NCI-H2171 treated with DMSO at 0.1 percent for 48 hours (cell line): ENCODE results near the gene CDK6.

Source experiments
- DNase-seq: peaks from one replicate; lab custom pipeline; 2025; lab: John Stamatoyannopoulos, UW

CDK6 gene

DNA sequence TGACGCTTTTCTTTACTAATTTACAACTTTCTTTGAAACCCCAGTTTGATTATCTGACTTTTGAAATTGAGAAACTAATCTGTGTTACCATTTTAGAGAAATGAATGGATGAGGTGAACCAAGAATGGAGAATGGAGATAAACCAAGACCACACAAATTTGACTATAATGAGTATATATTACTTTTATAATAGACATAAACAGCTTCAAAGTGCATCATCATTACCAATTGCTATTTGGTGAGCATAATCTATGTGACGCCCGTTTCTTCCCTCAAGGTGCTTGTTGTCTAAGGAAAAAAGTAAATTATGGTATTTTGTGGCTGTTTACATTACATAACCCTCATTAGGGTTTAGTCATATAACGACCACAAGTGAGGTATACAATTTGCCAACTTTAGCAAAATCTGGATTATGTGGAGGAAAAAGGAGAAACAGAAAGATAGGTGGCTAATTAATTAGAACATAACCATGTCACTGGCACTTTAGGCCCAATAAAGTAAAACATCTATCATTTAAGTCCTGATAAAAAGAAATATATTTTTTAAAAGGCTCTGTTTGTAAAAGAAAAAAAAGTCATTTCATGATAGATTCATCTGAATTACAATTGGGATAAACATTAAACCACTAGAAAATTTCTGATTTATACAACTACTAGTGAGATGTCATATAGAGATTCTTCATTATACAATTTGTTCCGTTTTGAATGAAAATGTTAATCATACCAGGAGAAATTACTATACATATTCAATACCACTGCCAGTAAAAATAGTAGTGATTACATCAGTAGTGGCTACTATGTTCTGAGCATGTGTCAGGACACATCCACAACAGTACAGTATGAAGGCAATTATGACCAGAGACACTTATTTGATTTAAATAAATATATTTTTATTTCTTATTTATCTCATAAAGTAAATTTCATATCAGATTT, 128.0 kb downstream of the CDK6 start:
- DNase-seq: no peak

DNA sequence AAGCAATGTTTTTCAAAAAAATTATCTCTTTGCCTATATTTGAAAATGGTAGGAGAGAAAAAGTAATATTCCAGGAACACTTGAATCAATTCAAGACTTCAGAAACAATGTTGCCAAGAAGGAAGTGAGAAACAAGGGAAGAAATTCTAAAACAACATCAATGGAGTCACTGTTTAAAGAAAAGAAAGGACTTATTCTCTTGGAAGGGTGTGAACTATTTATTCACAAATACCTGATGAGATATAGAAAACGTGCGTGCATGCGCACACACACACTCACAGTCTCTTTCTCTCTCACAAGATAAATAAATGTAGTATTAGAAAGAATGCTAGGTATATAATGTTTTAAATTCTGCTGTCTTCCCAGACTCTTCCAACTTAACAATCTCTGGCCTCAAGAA, 128.9 kb downstream of the CDK6 start:
- no peak for DNase-seq

DNA sequence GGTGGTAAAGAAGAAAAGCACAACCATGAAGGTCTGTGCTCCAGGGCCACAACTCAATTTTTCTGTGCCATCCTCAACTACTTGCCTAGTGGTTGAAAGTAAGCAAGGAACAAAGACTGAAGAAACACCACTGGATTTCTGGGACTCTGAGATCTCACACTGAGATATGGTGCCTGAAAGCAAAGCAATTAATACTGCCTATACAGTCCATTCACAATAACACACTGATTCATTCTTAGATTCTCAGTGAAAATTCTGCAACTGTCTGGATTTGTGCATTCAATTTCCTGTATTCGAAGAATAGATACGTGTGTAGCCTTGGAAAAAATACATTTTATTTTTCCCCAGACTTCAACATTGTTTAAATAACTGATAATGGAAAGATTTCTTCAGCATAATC, 129.8 kb downstream of the CDK6 start:
- no peak for DNase-seq

DNA sequence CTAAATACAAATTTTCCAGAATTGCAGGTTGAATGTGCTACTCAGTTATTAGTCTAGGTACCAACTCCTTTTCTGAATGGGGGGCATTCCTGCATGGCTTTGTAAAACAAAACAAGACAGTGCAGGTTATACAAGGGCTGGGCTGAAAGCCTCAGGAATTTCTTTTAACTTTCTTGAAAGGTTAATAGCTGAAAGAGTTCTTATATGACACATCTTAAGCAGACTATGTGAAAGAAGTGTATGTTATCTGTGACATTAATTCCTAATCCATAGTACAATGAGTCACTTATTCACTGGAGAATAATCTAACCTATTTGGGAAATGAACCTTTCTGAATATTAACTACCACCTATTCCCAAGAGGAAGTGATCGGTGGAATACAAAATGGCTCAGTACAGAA, 130.5 kb downstream of the CDK6 start:
- no peak for DNase-seq

DNA sequence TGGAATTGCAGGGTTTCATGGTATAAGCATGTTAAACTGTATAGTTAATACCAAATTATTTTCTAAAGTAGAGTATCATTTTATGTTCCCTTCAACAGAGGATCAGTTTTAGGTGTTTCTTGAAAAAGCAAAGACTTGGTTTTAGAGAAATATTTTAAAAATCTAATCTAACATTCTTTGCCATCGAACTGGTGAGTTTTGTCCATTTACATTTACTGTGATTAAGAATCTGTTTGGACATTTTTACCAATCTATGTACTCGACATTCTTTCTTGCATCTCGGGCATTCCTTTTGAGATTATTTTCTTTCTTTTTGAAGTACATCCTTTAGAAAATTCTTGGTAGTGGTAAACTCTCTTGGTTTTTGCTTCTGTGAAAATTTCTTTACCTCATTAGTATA, 131.5 kb downstream of the CDK6 start:
- no peak for DNase-seq

DNA sequence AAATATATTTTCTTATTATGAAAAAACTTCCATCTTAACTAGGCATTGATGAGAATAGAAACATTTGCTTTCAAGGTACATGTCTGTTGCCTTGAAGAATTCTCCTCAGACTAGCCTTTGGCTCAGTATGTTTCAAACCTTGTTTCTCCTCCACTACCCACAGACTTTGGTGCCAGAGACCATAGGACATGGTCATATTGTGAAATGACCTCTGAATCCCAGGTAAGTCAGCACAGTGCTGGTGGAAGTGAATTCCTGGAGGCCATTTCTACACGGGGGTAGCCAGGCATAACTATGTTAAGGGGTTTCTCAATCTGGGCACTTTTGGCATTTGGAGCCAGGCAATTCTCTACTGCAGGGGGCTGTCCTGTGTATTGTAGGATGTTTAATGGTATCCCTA, 133.8 kb downstream of the CDK6 start:
- no peak for DNase-seq

DNA sequence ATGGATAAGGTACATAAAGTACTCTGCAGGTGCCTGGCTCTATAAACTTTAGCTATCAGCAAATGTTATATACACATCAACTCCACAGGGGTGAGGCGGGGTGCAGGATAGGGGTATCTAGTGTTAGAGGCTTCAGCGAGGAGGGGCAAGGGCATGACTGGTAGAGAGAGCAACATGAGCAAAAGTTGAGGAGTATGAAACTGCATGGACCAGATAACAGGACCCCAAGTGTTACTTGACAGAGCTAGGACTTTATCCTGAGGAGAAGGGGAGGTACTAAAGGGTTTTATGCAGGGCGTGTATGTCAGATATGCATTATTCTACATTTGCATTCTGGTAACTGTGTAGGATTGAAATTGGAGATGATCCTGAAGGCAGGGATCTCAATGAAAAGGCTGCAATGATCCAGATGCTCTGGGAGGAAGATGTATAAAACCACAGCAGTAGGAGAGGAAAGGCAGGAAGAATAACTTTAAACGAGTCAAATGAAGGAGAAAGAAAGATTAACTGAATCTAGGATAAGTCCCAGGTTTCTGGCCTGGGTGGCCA, 136.3 kb downstream of the CDK6 start:
- no peak for DNase-seq

DNA sequence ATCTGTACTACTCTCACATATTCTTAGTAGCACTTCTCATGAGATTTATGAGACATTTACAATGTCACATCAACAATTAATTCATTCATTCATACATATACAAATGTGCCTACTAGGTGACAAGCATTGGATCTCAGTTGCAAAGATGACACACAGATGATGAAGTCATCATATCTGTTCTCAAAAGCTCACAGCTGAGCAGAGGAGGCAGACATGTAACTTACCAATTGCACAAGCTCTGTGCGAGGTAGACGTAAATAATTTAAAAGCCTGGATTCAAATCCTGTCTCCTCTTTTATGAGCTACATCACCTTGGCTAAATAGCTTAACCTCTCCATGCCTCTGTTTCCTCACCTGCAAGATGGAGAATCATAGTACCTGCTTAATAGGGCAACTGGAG, 136.8 kb downstream of the CDK6 start:
- DNase-seq: no peak

DNA sequence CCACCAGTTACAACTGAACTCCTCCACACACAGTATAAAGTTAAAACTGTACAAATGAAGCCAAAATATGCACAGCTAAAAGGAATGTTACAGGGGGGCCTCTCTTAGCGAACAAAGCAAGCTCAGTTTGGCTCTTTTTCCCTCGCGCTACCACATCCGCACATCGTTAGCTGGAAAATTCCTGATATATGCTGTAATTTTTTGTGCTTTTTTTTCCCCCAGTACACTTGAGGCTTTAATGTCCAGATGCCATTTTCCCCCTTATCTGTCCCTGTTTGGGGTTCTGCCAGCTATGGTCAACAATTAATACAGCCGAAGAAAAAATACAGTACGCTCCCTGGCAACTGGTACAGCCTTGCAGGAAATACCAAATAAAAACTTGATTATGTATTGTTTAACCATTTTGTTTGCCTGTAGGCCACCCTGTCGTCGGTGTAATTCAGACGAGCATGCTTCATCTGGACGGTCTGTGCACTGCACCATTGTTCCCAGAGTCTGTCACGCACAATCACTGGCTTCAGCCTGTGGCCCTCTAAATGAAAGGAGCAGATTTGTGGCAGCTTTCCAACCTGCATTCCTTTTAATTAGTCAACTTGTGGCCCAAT, 138.0 kb downstream of the CDK6 start:
- no peak for DNase-seq

DNA sequence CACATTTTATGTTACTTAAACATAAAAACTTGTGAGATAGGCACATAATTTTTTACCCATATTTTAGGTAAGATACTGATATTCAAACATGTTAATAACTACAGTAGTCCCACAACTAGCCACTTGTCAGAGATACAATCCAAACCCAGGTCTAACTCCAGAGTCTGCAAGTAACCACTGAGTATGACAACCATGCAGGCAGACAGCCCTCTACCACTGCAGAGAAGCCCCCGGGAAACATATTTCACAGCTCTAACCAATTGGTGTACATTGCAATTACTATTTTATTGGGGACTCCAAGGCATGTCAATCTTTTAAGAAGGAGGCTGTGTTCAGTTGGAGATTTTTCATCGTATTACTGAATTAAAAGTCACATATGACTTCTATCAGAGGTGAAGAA, 139.0 kb downstream of the CDK6 start:
- no peak for DNase-seq

DNA sequence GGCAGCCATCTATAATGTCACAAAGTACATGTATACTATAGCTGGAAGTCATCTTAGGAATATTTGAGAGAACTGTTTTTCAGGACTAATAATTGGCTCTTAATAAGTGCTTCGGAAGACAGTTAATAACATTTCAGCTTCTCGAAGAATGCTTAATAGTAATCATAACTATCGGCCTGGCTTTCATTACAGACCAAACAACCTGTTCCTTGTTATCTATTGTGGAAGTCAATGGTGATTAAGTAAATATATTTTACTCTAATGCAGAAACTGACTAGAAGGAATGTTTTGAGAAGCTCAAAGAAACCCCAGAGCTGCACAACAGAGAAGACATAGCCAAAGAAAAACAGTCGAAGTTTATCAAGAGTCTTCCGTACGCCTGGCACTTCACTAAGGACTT, 139.4 kb downstream of the CDK6 start:
- no peak for DNase-seq

DNA sequence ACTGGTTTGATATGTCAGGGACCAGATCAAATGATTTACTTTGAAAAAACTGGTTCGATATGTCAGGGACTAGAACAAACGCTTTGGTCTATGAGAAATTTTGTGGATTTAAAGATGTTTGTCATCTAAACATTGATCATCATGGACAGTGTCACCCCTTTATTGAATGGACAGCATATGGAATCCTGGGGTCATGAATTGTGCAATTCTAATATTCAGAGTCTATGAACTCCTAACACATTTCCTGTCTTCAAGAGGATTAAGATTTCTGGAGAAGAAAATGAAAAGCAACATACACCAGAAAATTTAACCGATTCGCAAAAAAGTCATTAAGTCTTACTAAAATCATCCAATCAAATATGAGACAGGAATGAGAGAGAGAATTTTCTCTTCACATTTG, 139.8 kb downstream of the CDK6 start:
- DNase-seq: no peak

DNA sequence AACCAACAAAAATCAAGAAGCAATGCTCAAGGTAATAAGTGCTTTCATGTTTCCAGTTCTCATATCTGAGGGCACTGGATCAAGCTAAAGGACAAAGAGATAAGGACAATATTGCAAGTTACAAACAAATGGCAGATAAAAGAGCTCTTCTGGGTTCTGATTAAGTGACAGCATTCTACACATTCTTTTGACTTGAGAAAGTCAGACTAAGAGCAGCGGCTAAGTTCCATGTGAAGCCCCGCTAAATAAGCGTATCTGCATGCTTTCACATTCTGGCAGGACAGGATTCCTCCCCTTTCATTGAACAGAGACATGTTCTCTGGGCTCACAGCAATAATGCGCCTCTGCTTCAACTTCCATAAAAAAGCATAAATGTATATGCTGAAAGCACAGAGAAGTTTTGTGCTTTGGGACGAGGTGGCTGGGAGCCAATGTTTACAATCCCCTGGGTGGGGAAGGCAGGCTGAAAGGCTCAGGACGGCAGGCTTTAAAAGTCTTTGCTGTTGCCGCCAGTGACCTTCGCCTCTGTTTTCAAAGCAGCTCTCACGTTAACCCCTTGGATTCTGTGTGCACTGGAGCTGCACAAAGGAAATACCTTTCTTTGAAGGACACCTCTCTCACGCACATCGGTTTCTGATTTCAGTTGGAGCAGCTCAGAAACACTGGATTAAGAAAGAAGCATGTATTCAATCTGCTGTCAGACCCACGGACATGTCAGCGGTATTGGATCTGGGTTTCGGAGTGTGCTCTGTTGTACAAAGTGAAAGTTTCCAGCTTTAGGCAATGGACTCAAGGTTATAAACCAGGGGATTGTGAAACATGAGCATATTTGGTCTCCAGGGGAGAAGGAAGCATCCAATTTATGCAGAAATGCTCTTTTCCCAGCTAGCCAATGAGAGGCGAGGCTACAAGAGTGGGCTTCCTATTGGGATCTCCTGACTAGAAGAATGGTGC, 140.8 kb downstream of the CDK6 start:
- DNase-seq: no peak

DNA sequence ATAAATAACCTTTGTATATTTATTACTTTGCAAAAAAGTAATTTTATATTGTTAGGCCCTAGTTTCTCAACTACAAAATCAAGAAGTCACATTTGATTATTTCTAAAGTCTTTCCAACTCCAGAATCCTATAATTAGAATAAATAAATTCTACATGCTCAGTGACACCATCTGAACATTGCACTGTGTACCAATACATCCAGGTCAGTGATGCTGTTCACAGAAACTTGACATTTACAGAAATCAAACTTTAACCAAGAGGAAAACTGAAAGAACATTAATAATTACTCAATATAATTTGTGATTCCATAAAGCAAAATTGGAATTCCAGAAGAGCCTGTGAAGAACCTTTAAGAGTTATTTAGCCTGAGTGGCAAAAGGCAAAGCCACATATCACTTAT, 142.2 kb downstream of the CDK6 start:
- no peak for DNase-seq

DNA sequence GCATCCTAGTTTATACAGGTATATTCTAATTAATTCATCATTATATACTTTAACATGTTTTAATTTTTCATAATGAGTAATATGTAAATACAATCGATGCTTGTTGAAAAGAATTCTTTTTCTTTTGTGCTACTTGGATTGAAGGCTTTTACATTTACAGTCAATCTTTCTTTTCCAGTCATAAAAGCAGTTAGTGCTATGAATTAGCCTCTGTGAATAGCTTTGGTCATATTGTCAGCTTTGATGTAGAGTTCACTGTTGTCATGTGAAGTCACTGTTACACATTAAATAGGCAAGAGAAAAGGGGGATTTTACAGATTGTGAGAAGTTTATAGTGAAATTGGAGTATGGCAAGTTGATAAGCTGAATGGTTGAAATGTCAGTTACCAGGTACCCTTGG, 142.9 kb downstream of the CDK6 start:
- DNase-seq: no peak

DNA sequence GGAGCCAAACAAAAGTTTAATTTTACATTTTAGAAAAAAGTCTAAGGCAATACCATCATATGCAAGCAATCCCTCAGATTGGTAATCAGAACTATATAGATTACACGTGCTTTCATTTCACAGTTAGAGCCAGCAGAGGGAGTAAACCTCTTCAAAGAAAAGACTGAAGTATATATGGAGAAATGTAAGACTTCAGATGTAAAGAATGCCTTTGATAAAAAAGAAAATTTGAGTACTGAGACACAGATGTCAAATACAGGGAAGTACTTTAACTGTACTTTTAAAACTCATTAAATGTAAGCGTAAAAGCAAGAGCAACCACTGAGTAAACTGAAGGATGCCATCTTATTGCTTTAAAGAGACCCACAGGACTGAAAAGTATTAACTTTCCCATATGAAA, 144.8 kb downstream of the CDK6 start:
- DNase-seq: peak; percentile 62

DNA sequence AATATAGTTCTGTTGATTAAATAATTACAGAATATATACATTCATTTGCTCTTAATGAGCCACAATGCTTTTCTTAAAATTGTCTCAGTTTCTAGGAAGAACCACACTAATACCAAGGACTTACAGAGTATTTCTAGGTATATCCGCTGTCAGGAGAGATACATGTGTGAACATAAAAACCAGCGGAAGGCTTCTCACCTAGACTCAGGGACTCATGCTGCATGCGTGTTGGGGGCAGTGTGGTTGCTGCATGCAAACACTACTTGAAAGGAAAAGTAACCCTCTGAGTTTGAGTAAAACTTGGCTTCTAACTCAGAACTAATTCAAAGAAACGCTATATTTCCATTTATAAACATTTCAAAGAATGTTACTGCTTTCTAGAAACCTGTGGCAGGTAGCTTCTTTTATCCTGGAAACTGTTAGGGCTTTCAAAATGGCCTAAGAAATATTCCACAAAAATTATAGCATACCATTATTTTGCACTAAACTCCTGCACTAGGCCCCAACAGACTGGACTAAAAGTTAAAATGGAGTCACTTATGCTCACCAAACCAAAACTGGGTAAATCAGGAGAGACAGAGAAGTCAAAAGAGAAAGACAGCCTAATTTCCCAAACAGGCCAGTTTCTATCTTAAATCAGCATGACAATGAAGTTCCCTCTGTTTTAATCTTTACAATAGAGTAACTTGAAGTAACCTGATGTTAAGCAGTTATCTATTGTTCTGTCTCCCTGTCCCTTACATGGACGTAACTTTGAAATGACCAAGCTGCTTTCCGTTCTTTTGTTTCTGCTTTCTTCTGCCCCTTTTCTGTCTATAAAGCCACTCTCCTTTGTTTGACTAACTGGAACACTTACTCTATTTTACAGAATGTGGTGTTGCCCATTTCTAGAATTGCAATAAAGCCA, 151.0 kb downstream of the CDK6 start:
- no peak for DNase-seq

DNA sequence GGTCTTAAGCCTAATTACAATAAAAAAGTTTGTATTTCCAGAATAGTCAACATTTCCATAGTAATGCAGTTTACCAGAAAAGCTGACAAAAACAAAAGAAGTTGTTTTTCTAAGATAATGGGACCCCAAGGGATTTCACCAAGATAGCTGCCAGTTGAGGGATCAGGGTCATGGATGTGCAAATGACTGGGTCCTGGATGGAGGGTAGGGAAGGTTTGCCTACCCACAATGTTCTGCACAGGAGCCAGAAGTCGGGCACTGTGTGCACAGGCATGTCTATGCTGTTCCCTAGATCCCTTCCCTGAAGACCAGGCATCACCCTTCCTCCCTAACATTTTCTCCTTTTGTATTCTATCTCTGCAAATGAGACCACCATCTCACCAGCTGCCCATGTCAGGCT, 152.1 kb downstream of the CDK6 start:
- no peak for DNase-seq

DNA sequence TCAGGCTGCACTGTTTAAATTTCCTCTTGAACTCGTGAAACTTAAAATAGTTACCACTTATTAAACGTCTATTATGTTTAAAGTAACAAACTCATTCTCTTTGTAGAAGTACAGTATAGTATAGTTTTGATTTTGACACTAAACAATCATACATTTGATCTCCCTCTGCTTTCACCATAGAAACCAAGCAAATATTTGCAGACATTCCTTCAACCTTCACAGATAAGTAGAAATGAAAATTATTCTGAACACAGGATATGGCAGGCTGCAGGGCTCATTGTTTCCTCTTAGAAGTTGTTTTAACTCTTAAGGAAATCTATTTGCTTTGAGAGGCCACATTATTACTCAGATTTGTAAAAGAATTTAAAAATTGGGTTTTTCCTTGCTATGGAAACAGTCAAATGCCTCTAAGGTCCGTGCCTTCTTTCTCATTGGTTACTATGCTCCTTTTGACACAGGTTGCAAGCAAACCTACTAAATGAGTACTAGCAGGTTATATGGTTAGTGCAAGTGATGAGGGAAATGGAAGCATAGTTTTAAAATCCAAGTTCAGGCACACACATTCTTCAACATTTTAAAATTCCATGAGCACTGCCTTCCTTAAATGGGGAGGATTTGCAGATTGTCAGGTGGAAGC, 153.4 kb downstream of the CDK6 start:
- DNase-seq: no peak

DNA sequence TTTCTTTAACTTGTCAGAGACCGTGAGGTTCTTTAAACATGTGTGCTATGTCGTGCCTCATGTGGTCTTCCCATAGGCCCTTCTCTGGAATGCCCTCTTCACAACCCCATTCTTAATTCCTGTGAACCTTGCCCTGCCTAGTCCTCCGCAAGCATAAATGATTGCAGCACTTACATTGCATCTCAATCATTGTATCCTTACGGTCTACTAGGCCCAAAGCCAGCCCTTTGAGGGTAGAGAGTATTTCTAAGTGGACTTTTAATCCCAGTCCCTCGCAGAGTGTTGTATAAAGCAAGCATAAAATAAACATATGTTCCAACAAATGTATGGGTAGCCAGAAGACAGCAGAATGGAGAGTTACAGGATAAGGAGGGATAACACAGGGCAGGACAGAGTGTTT, 154.0 kb downstream of the CDK6 start:
- DNase-seq: no peak

DNA sequence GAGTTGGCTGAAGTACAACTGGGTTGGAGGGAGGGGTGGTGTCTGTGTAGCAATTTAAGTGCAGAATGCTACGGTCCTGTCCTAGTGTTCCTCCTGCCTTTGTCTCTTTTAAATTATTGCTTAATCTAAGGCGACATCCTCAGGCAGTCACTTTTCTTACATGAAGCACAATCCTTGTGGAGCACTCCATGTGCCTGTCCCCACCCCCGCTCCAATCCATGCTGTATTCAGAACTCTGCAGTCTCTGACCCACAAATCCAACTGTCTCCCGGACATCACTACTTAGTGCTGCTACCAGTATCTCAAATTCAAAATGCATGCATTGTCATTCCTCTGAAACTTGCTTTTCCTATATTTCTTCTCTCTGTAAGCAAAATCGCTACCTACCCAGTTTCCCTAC, 154.7 kb downstream of the CDK6 start:
- DNase-seq: no peak
